Left ventricle myocardium inferior (tissue), 1 donor: ENCODE results near the gene ELMOD3. TPM values are rescaled to one million over a fixed set of nuclear protein-coding genes. Genes with fewer than 3 reads are reported as not detected.
"Not testable (repeated sequence)": the region's sequence is repeated elsewhere in the genome, so short reads cannot be mapped to it uniquely, and the experiment has no call there.

ENCODE experiments used
- DNase-seq: peaks from one replicate; pipeline ENCODE4 v3.0.0-alpha.2; 2020
- H3K27ac ChIP-seq: fragments of 200-600 bp; replicated peaks from 2 replicates; pipeline ENCODE4 v1.8.0; 2021
- H3K27me3 ChIP-seq: fragments of 200-600 bp; 2 replicates; pipeline ENCODE4 v1.8.0; 2021; ENCODE audit warnings: low read depth
- H3K36me3 ChIP-seq: fragments of 200-600 bp; 2 replicates; pipeline ENCODE4 v1.8.0; 2021
- H3K4me1 ChIP-seq: fragments of 200-600 bp; 2 replicates; pipeline ENCODE4 v1.8.0; 2021
- H3K4me3 ChIP-seq: fragments of 200-600 bp; 2 replicates; pipeline ENCODE4 v1.8.0; 2021; ENCODE audit warnings: mild to moderate bottlenecking, moderate library complexity
- H3K9me3 ChIP-seq: fragments of 200-600 bp; replicated peaks from 2 replicates; pipeline ENCODE4 v1.8.0; 2021
- intact Hi-C: fragments of 100-400 bp; cut with micrococcal nuclease; formaldehyde crosslinking; loops from one replicate; pipeline ENCODE4 v1.11.0; 2022
- total RNA-seq: library from RNA; stranded (reverse); fragmentation: NEBNext Ultra II Directional; extraction: Animal tissue kit (Norgen Biotek cat#: 25700); gene quantifications from one replicate; pipeline ENCODE4 v1.2.1, GENCODE V29; 2021
- TF ChIP-seq, protein P1 (sequence below): fragments of 200-600 bp; IDR thresholded peaks from 2 replicates; pipeline ENCODE4 v1.8.0; 2021; ENCODE audit warnings: antibody characterized with exemption, mild to moderate bottlenecking, borderline replicate concordance
- donor health status: DM: no; HTN: yes; CAD: no; lungs with severe emphysema.

Gene ELMOD3
- total RNA-seq, 1 donor from 2014 or later: 10.6 TPM

DNA sequence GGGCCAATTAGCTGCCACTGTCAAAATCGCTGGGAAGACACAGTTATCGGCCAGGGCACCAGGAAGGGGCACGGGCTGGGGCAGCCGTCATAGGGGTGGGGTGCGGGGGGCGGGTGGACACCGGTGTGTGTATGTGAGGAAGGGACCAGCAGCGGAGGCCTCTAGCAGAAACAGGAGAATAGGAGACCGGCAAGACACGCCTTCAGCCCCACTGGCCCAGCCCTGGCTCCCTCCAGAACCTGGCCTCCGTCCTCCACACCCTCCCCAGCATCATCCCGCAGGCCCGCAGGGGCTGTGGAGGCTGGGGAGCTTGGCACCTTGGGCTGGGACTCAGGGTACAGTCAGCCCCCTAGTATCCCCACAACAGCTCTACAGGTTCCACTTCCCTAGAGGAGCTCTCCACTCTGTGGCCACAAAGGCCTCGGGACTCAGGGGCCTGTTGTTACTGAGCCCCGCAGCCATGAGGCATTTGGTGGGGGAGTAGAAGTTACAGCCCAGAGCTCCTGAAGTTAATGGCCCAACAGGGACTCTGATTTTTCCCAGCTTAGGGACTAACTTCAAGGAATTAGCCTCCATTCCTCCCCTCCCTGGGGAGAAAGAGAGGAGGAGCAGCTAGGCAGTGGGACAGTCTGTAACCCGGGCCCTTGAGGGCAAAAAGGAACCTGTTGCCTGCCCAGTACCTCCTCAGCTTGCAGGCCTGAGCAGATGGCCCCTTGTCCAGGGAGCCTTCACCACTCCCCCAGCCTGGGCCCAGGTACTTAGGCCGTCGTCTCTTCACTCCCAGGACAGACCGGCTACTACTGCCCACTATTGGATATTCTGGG lies 83.8 kb downstream of the ELMOD3 start:
- peak overlapping the region; percentile 67 for H3K4me3 ChIP-seq
- peak; percentile 48 for DNase-seq
- peak overlapping the region; percentile 96 for H3K27ac ChIP-seq
- H3K27me3 ChIP-seq: no peaks in the 10 kb centered on the region
- no peaks in the 10 kb centered on the region for H3K36me3 ChIP-seq
- H3K9me3 ChIP-seq: no peaks in the 10 kb centered on the region
- peaks cover 58% of the 10 kb centered on the region for H3K4me1 ChIP-seq
- TF ChIP-seq, protein P1, sequence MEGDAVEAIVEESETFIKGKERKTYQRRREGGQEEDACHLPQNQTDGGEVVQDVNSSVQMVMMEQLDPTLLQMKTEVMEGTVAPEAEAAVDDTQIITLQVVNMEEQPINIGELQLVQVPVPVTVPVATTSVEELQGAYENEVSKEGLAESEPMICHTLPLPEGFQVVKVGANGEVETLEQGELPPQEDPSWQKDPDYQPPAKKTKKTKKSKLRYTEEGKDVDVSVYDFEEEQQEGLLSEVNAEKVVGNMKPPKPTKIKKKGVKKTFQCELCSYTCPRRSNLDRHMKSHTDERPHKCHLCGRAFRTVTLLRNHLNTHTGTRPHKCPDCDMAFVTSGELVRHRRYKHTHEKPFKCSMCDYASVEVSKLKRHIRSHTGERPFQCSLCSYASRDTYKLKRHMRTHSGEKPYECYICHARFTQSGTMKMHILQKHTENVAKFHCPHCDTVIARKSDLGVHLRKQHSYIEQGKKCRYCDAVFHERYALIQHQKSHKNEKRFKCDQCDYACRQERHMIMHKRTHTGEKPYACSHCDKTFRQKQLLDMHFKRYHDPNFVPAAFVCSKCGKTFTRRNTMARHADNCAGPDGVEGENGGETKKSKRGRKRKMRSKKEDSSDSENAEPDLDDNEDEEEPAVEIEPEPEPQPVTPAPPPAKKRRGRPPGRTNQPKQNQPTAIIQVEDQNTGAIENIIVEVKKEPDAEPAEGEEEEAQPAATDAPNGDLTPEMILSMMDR: no peak
- intact Hi-C loops: no loop called here

DNA sequence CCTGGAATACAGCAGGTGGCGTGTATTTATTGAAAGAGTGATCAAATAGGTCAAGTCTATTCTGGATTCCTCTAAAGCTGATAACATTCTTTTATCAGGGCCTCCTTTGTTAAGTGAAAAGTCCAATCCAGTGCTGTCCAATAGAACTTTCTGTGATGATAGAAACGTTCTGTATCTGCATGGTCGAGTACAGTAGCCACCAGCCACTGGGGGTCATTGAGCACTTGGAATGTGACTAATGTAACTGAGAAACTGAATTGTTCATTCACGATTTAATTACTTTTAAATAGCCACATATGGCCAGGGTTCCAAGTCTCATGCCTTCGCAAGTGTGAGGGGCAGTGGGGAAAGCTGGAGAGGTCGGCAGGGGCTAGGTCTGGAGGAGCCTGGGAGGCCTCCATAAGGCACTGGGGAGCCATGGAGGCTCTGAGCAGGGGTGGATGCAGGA lies 84.5 kb downstream of the ELMOD3 start:
- H3K36me3 ChIP-seq: no peaks in the 10 kb centered on the region
- no peak overlapping the region for H3K4me3 ChIP-seq
- peak overlapping the region; percentile 96 for H3K27ac ChIP-seq
- DNase-seq: no peak
- no peaks in the 10 kb centered on the region for H3K9me3 ChIP-seq
- intact Hi-C loops: no loop called here
- peaks cover 51% of the 10 kb centered on the region for H3K4me1 ChIP-seq
- H3K27me3 ChIP-seq: no peaks in the 10 kb centered on the region
- TF ChIP-seq, protein P1: no peak

DNA sequence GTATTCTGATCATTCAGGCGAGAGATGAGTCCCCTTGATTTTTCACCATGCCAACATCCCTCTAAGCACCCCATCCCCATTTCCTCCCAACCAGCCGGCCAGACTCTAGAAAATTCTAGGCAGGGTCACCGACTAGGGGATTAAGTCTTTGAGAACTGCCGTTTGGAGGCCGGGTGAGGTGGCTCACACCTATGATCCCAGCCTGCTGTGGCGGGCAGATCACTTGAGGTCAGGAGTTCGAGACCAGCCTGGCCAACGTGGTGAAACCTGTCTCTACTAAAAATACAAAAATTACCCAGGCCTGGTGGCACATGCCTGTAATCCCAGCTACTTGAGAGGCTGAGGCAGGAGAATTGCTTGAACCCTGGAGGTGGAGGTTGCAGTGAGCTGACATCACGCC lies 85.0 kb downstream of the ELMOD3 start:
- DNase-seq, H3K27ac ChIP-seq, intact Hi-C loops, H3K9me3 ChIP-seq, H3K27me3 ChIP-seq, H3K4me3 ChIP-seq, H3K36me3 ChIP-seq: not testable (repeated sequence)
- peaks cover 46% of the 10 kb centered on the region for H3K4me1 ChIP-seq

DNA sequence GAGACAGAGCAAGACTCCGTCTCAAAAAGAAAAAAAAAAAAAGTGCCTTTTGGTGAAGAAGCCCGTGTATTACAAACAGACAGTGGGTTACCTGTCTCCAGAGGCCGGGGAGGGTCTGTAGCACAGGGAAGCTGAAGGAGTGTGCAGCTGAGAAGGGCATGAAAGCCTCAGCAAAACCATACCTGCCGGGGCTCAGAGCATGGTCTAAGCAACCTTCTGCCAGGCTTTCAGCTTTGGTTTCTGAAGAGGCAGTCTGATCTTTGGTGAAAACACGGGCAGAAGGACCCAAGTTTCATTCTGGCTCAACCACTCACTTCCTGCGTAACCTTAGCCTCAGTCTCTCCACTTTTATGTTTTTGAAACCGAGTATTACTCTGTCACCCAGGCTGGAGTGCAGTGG lies 85.4 kb downstream of the ELMOD3 start:
- no peak for DNase-seq
- no peaks in the 10 kb centered on the region for H3K36me3 ChIP-seq
- TF ChIP-seq, protein P1: no peak
- H3K9me3 ChIP-seq: no peaks in the 10 kb centered on the region
- intact Hi-C loops: no loop called here
- H3K4me3 ChIP-seq: no peak overlapping the region
- no peak overlapping the region for H3K27ac ChIP-seq
- peaks cover 43% of the 10 kb centered on the region for H3K4me1 ChIP-seq
- H3K27me3 ChIP-seq: no peaks in the 10 kb centered on the region

DNA sequence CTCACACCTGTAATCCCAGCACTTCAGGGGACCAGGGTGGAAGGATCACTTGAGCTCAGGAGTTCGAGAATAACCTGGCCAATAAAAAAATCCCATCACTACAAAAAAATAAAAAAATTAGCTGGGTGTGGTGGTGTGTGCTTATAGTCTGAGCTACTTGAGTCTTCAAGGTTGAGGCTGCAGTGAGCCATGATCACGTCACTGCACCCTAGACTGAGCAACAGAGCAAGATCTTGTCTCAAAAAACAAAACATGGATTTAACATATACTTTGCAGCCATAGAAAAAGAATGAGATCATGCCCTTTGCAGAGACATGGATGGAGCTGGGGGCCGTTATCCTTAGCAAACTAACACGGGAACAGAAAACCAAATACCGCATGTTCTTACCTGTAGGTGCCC lies 86.2 kb downstream of the ELMOD3 start:
- Histone ChIP-seq H3K4me1 (peaks cover 43% of the 10 kb centered on the region), H3K36me3 (no peaks in the 10 kb centered on the region), H3K27ac (no peak overlapping the region), H3K27me3 (no peaks in the 10 kb centered on the region), H3K9me3 (no peaks in the 10 kb centered on the region), H3K4me3 (no peak overlapping the region)
- intact Hi-C loops: no loop called here
- no peak for DNase-seq
- TF ChIP-seq, protein P1: no peak

Other genes with a start within 250 kb of the ELMOD3 start
- 7.0 TPM for gene TCF7L1, start 221.4 kb upstream of the ELMOD3 start, total RNA-seq
- 71.5 TPM for gene TGOLN2, start 26.8 kb upstream of the ELMOD3 start, total RNA-seq
- gene RETSAT, start 241 bp upstream of the ELMOD3 start, total RNA-seq: 39.4 TPM
- 3.5 TPM for gene CAPG, start 55.6 kb downstream of the ELMOD3 start, total RNA-seq
- not detected for gene SH2D6, start 63.9 kb downstream of the ELMOD3 start, total RNA-seq
- gene MAT2A, start 184.4 kb downstream of the ELMOD3 start, total RNA-seq: 145 TPM
- 25.5 TPM for gene GGCX, start 206.7 kb downstream of the ELMOD3 start, total RNA-seq
- gene VAMP8, start 222.8 kb downstream of the ELMOD3 start, total RNA-seq: 15.5 TPM
- 47.3 TPM for gene VAMP5, start 229.7 kb downstream of the ELMOD3 start, total RNA-seq
- gene RNF181, start 241.0 kb downstream of the ELMOD3 start, total RNA-seq: 89.2 TPM
- 10.1 TPM for gene TMEM150A, start 247.9 kb downstream of the ELMOD3 start, total RNA-seq